Psoas muscle (tissue), 8 donors: ENCODE results near the gene CENPX. TPM values are rescaled to one million over a fixed set of nuclear protein-coding genes. Genes with fewer than 3 reads are reported as not detected.

Experiments used
- ATAC-seq, 4 donors: fragments of 200-7000 bp; cut with Tn5 transposase; one replicate each; pipeline ENCODE4 v1.9.1; 2020; ENCODE audit warnings: moderate library complexity in 3 of 4, mild to moderate bottlenecking in 2 of 4
- DNase-seq, 2 donors: peaks; one replicate each; pipeline ENCODE4 v3.0.0-alpha.2; 2020
- H3K27ac ChIP-seq: fragments of 200-600 bp; one replicate; pipeline ENCODE4 v1.8.0; 2022
- H3K27me3 ChIP-seq, 3 donors: fragments of 200-600 bp in 1 of 3; one replicate each; pipeline versions ENCODE4 v1.6.1 to v1.8.0; 2013 to 2022; ENCODE audit warnings: low read length in 2 of 3, mild to moderate bottlenecking in 2 of 3, moderate library complexity in 1 of 3; ENCODE audit not compliant: insufficient read depth in 3 of 3
- H3K36me3 ChIP-seq, 2 donors: fragments of 200-600 bp in 1 of 2; one replicate each; pipeline versions ENCODE4 v1.6.1 to v1.8.0; 2013 to 2022; ENCODE audit warnings: low read depth in 1 of 2, mild to moderate bottlenecking in 1 of 2, moderate library complexity in 1 of 2; ENCODE audit not compliant: insufficient read depth in 1 of 2
- H3K4me1 ChIP-seq: fragments of 200-600 bp; one replicate; pipeline ENCODE4 v1.8.0; 2022
- H3K4me3 ChIP-seq: fragments of 200-600 bp; one replicate; pipeline ENCODE4 v1.8.0; 2022; ENCODE audit warnings: mild to moderate bottlenecking
- H3K9me3 ChIP-seq: fragments of 200-600 bp; one replicate; pipeline ENCODE4 v1.8.0; 2022
- WGBS, 3 donors: extraction: QIAGEN DNeasy Blood & Tissue Kit; methylation state at CpG; one replicate each; pipeline versions ENCODE4 v1.1.6 to v1.1.7; 2013; 5-methylcytosine and 5-hydroxymethylcytosine counted together
- intact Hi-C, 2 donors: fragments of 100-400 bp; cut with DNase I; formaldehyde crosslinking; loops; one replicate each; pipeline versions ENCODE4 v1.11.0 to v1.14.2; 2022
- polyA plus RNA-seq, 3 donors: library from polyadenylated mRNA; stranded (reverse); fragments of 200-250 nt; gene quantifications; one replicate each; pipeline ENCODE4 v1.2.3, GENCODE V29; 2013
- total RNA-seq, 4 donors: library from RNA; stranded (reverse); fragmentation: NEBNext Ultra II Directional in 2 of 4; extraction: Animal tissue kit (Norgen Biotek cat#: 25700) in 2 of 4; gene quantifications; one replicate each; pipeline versions ENCODE4 v1.2.1 to v1.2.4, GENCODE V29; 2021 to 2023
- TF ChIP-seq, protein P1 (sequence below): fragments of 200-600 bp; IDR thresholded peaks from one replicate; pipeline ENCODE4 v1.8.0; 2022; ENCODE audit warnings: antibody characterized with exemption
- donor health status: healthy with polysubstance abuse.
- donor health status: DM: no; HTN: no; CAD: no; lungs with moderate emphysema.
- donor health status: Bipolar disorder and iron deficiency.
- donor health status: healthy.
- donor health status: DM: yes; HTN: yes; CAD: no.
- donor health status: DM: no; HTN: no; CAD: no.
- donor health status: DM: no; HTN: no; CAD: no.
- donor health status: DM: yes; HTN: yes; CAD: no.

Gene CENPX
- total and polyA plus RNA-seq, 7 donors = 15.9 to 79.4 (median 24.6) TPM

DNA sequence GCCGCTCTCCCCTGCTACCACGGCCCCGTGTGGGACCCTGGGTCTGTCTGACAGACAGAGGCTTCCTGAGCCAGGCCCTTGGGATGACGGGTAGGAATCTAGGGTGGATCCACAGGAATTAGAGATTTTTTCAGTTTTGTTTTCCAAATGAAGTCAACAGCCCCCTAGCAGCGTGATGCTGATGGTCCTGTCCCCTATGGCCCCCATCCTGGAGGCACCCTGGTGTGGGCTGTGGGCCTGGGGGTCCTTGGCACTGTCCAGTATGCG is 15.5 kb downstream of the CENPX start:
- intact Hi-C loops = no loop called here
- TF ChIP-seq, protein P1, sequence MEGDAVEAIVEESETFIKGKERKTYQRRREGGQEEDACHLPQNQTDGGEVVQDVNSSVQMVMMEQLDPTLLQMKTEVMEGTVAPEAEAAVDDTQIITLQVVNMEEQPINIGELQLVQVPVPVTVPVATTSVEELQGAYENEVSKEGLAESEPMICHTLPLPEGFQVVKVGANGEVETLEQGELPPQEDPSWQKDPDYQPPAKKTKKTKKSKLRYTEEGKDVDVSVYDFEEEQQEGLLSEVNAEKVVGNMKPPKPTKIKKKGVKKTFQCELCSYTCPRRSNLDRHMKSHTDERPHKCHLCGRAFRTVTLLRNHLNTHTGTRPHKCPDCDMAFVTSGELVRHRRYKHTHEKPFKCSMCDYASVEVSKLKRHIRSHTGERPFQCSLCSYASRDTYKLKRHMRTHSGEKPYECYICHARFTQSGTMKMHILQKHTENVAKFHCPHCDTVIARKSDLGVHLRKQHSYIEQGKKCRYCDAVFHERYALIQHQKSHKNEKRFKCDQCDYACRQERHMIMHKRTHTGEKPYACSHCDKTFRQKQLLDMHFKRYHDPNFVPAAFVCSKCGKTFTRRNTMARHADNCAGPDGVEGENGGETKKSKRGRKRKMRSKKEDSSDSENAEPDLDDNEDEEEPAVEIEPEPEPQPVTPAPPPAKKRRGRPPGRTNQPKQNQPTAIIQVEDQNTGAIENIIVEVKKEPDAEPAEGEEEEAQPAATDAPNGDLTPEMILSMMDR = no peak
- Histone ChIP-seq H3K27ac (no peak overlapping the region), H3K36me3 (peaks cover 0 to 29% of the 10 kb centered on the region in 2 donors), H3K27me3 (no peaks in the 10 kb centered on the region), H3K4me3 (no peak overlapping the region), H3K4me1 (peaks cover 28% of the 10 kb centered on the region), H3K9me3 (no peaks in the 10 kb centered on the region)
- DNase-seq (no peak), ATAC-seq (no peak)
- 78 to 85% (median 83%) methylated on average over 6 of the region's 6 CpGs for WGBS, 3 donors

DNA sequence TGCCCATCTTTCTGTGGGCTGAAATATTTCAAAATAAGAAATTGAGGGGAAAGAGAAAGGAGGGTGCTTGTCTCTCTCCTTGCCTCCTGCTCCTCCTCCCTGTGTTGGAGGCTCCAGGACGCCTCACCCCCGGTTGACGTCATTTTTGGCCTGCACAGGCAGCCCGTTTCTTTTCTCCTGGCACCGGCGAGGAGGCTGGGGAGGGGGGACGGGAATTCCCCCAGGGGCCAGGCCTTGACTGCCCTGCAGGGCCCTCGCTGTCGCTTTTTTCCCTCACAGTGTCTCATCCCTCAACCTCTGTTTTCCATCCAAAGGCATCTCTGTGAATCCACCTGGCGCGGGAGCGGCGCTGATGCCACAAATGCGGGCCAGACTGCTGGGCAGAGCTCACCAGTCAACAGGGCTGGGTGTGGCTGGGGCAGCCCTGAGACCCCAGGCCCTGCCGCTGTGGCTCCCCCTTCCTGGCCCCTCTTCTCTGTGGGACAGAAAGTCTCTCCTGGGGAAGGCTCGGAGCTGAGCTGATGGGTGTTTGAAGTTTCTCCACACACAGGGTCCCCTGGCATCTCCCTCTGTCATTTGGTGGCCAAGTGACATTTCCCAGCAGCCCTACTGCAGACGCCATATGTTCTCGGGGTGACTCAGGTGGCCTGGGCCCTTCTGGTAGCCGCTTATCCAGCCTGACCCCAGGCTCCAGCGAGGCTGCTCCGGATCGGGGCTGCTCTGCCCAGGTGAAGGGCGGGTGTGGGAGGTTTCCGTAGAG is 16.0 kb downstream of the CENPX start:
- DNase-seq = no peak
- Histone ChIP-seq H3K9me3 (no peaks in the 10 kb centered on the region), H3K27me3 (no peaks in the 10 kb centered on the region), H3K4me1 (peaks cover 33% of the 10 kb centered on the region), H3K27ac (no peak overlapping the region), H3K36me3 (peaks cover 0 to 24% of the 10 kb centered on the region in 2 donors), H3K4me3 (no peak overlapping the region)
- no peak for ATAC-seq
- WGBS, 3 donors = 64 to 69% (median 64%) methylated on average over 23 to 24 of the region's 24 CpGs
- intact Hi-C loops = no loop called here
- TF ChIP-seq, protein P1 = no peak

DNA sequence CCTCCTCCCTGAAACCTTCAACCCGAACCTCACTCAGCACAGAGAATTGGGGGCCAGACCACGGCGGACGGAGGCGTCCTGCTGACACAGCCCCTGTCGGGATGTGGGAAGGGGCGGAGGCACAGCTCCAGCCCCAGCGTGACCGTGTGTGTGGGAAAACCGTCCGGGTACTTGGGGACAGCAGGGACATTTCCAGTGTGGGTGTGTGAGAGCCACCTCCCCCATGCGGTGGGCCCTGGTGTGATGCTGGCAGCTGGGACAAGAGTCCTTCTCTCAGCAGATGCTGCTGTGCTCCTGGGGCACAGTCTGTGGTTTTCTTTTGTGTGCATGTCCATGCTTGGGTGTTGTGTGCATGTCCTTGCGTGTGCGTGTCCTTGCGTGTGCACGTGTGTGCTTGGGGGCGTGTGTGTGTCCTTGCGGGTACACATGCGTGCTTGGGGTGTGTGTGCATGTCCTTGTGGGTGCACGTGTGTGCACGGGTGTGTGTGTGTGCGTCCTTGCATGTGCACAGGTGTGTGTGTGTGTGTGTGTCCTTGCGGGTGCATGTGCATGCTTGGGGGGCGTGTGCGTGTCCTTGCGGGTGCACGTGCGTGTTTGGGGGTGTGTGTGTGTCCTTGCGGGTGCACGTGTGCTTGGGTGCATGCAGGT is 16.9 kb downstream of the CENPX start:
- Histone ChIP-seq H3K27ac (no peak overlapping the region), H3K27me3 (no peaks in the 10 kb centered on the region), H3K4me1 (peaks cover 41% of the 10 kb centered on the region), H3K4me3 (no peak overlapping the region), H3K9me3 (no peaks in the 10 kb centered on the region), H3K36me3 (peaks cover 0 to 17% of the 10 kb centered on the region in 2 donors)
- ATAC-seq (no peak), DNase-seq (no peak)
- TF ChIP-seq, protein P1 = no peak
- 81 to 88% (median 81%) methylated on average over 29 to 30 of the region's 30 CpGs for WGBS, 3 donors
- intact Hi-C loops = no loop called here

DNA sequence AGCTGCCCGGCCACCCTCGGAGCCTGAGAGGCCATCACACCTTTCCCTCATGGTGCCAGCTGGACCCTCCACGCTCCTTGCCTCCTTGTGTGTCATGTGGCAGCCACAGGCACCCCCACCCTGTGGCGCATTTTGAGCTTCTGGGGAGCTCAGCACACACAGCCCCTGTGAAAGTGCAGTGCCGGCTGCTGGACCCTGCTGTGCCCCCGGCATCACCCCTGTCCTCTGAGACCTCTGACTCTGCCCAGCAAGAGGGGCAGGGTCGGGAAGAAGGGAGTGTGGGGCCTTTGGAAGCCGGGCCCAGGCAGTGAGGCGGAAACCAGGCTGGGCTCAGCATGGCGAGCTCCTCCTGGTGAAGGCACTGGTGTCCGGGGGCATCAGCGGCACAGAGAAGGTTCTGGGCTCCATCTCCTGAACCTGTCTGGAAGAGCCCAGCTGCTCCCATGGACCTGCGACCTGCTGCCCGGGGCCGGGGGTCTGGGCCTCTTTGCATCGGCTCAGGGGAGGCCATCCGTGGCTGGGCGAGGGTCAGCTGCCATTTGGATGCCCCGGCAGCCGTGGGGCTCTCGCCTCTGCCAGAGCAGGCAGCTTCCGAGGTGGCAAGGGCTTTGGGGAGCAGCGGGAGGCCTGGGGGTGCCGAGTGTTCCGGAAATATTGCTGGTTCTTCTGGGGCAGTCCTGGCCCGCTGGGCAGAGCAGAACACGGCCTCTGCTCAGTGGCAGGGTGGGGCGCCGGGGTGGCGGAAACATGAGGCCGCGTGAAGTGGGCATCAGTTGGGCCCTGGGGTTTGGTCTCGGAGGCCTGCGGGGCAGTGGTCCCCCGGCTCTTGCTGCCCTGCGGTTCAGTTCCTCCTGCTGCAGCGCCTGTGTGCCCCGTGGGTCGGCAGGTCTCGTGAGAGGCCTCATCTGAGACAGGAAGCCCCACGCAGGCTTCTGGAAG is 17.9 kb downstream of the CENPX start:
- TF ChIP-seq, protein P1 = no peak
- intact Hi-C loops = loop anchor here (5.0 kb wide), 2 partner anchors 37 to 42 kb away; partner anchors contain the start of gene NOTUM (in 1 of the 2)
- Histone ChIP-seq H3K4me3 (no peak overlapping the region), H3K4me1 (peaks cover 51% of the 10 kb centered on the region), H3K27ac (no peak overlapping the region), H3K27me3 (no peaks in the 10 kb centered on the region), H3K9me3 (no peaks in the 10 kb centered on the region), H3K36me3 (peaks cover 0 to 7% of the 10 kb centered on the region in 2 donors)
- ATAC-seq (no peak), DNase-seq (no peak)
- WGBS, 3 donors = 91 to 93% (median 92%) methylated on average over 37 to 41 of the region's 41 CpGs
